ENCODE data around the gene FLYWCH2. TPM values are rescaled to one million over a fixed set of nuclear protein-coding genes. Genes with fewer than 3 reads are reported as not detected.
"Not testable (repeated sequence)": the region's sequence is repeated elsewhere in the genome, so short reads cannot be mapped to it uniquely, and the experiment has no call there.

Gene FLYWCH2
- total RNA-seq, 1 experiment from 2014 or later = 35.4 TPM

DNA sequence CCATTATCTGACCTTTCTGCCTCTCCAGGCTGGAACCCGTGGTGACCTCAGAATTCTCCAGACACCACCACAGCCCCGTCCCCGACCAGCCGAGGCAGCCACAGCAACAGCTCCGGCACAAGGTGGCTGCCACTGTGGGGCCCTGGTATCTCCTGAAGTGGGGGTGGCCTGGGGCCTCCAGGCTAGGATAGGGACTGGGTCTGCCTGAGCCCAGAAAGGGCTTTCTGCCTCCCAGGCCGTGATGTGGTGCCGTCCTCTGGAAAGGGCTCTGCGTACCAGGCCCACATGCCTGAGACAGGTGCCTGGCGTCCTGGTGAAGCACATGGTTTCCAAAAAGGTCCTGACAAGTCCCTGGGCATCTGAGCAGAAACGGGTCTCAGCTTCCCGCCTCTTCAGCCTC, 45.8 kb downstream of the FLYWCH2 start:
- H3K36me3 ChIP-seq = no peaks in the 10 kb centered on the region
- H3K27ac ChIP-seq = no peak overlapping the region
- no peak overlapping the region for H3K4me3 ChIP-seq

DNA sequence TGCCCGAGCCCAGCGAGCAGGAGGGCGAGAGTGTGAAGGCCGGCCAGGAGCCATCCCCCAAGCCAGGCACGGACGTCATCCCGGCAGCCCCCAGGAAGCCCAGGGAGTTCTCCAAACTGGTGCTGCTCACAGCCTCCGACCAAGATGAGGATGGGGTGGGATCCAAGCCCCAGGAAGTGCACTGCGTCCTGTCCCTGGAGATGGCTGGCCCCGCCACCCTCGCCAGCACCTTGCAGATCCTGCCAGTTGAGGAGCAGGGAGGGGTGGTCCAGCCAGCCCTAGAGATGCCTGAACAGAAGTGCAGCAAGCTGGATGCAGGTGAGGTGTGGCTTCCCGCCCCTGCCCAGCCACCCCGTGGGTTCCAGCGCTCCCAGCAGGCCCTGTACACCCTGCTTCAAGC, 46.7 kb downstream of the FLYWCH2 start:
- H3K9me3 ChIP-seq (replicated peaks) = no peaks in the 10 kb centered on the region
- H3K4me1 ChIP-seq = peaks cover 10% of the 10 kb centered on the region
- H3K27me3 ChIP-seq = no peaks in the 10 kb centered on the region
- H3K36me3 ChIP-seq = no peaks in the 10 kb centered on the region
- no peak overlapping the region for H3K27ac ChIP-seq
- DNase-seq = no peak
- no peak overlapping the region for H3K4me3 ChIP-seq

More for the DNA sequence above, 45.8 kb downstream of the FLYWCH2 start:
- Histone ChIP-seq H3K27me3 (no peaks in the 10 kb centered on the region), H3K4me1 (peaks cover 10% of the 10 kb centered on the region), H3K9me3 (replicated peaks) (no peaks in the 10 kb centered on the region)
- DNase-seq = no peak

DNA sequence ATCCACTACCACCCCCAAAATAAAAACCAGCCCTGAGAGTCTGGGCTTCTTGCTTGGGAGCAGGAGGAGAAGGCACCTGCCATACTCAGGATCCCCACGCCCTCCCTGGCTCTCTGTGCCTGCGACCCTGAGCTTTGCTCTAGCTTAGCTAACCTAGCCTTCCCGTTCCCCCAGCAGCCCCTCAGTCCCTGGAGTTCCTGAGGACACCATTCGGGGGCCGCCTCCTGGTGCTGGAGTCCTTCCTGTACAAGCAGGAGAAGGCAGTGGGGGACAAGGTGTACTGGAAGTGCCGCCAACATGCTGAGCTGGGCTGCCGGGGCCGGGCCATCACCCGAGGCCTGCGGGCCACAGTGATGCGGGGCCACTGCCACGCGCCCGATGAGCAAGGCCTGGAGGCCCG, 47.2 kb downstream of the FLYWCH2 start:
- H3K4me1 ChIP-seq = peaks cover 10% of the 10 kb centered on the region
- H3K36me3 ChIP-seq = no peaks in the 10 kb centered on the region
- H3K9me3 ChIP-seq (replicated peaks) = no peaks in the 10 kb centered on the region
- H3K4me3 ChIP-seq = no peak overlapping the region
- no peaks in the 10 kb centered on the region for H3K27me3 ChIP-seq
- H3K27ac ChIP-seq = no peak overlapping the region
- no peak for DNase-seq

DNA sequence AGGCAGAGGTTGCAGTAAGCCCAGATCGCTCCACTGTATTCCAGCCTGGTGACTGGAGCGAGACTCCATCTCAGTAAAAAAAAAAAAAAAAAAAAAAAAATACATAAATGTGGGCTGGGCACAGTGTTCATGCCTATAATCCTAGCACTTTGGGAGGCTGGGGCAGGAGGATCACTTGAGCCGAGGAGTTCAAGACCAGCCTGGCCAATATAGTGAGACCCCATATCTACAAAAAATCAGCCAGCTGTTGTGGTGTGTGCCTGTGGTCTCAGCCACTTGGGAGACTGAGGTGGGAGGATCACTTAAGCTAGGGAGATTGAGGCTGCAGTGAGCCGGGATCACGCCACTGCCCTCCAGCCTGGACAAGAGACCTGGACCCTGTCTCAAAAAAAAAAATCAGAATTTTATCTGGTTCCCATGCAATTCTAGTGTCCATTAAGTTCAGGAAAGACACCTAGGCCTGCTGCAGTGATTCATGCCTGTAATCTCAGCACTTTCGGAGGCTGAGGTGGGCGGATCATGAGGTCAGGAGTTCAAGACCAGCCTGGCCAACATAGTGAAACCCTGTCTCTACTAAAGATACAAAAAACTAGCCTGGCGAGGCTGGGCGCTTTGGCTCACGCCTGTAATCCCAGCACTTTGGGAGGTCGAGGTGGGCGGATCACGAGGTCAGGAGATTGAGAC, 48.4 kb downstream of the FLYWCH2 start:
- not testable (repeated sequence) for H3K4me3 ChIP-seq; H3K27me3 ChIP-seq; H3K4me1 ChIP-seq; DNase-seq; H3K27ac ChIP-seq; H3K9me3 ChIP-seq (replicated peaks); H3K36me3 ChIP-seq

DNA sequence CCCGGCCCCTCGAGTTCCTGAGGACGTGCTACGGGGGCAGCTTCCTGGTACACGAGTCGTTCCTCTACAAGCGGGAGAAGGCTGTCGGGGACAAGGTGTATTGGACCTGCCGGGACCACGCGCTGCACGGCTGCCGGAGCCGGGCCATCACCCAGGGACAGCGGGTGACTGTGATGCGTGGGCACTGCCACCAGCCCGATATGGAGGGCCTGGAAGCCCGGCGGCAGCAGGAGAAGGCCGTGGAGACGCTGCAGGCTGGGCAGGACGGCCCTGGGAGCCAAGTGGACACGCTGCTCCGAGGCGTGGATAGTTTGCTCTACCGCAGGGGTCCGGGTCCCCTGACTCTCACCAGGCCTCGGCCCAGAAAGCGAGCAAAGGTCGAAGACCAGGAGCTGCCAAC, 50.1 kb downstream of the FLYWCH2 start:
- Histone ChIP-seq H3K27ac (no peak overlapping the region), H3K36me3 (no peaks in the 10 kb centered on the region), H3K27me3 (no peaks in the 10 kb centered on the region), H3K9me3 (replicated peaks) (no peaks in the 10 kb centered on the region), H3K4me3 (no peak overlapping the region), H3K4me1 (no peaks in the 10 kb centered on the region)
- DNase-seq = no peak

DNA sequence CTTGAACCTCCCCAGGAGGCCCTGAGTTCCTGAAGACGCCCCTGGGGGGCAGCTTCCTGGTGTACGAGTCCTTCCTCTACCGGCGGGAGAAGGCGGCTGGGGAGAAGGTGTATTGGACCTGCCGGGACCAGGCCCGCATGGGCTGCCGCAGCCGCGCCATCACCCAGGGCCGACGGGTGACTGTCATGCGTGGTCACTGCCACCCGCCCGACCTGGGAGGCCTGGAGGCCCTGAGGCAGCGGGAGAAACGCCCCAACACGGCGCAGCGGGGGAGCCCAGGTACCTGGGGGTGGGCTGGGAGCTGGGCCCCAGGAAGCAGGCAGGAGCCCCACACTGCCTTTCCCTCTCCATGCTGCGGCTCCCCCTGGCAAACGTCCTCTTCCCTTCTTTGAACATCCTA, 50.7 kb downstream of the FLYWCH2 start:
- H3K36me3 ChIP-seq = no peaks in the 10 kb centered on the region

DNA sequence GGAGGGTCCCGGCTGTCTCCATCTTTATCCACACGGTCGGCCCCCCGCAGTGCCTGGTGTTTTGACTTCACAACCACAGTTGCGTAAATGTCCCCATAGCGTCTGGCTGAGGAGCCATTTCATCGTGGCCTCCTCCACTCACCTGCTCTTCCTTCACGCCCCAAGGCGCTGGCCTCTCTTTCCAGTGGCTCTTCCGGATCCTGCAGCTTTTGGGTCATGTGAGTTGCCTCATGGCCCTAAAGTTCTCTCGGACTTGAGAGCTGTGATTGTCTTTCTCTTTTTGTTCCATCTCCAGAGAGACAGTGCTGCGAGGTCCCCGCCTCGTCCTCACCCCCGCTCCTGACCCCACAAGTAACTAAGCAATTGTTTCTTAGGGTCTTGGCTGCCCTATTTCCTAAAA, 51.4 kb downstream of the FLYWCH2 start:
- DNase-seq = no peak
- H3K27me3 ChIP-seq = no peaks in the 10 kb centered on the region
- no peaks in the 10 kb centered on the region for H3K4me1 ChIP-seq
- no peak overlapping the region for H3K27ac ChIP-seq
- no peaks in the 10 kb centered on the region for H3K9me3 ChIP-seq (replicated peaks)
- H3K36me3 ChIP-seq = 0 out of 2 replicates have a peak, but pooled peaks cover 1% of the 10 kb centered on the region
- no peak overlapping the region for H3K4me3 ChIP-seq

More for the DNA sequence above, 50.7 kb downstream of the FLYWCH2 start:
- no peaks in the 10 kb centered on the region for H3K9me3 ChIP-seq (replicated peaks)
- no peak for DNase-seq
- H3K4me3 ChIP-seq = no peak overlapping the region
- H3K27ac ChIP-seq = no peak overlapping the region
- no peaks in the 10 kb centered on the region for H3K4me1 ChIP-seq
- H3K27me3 ChIP-seq = no peaks in the 10 kb centered on the region

DNA sequence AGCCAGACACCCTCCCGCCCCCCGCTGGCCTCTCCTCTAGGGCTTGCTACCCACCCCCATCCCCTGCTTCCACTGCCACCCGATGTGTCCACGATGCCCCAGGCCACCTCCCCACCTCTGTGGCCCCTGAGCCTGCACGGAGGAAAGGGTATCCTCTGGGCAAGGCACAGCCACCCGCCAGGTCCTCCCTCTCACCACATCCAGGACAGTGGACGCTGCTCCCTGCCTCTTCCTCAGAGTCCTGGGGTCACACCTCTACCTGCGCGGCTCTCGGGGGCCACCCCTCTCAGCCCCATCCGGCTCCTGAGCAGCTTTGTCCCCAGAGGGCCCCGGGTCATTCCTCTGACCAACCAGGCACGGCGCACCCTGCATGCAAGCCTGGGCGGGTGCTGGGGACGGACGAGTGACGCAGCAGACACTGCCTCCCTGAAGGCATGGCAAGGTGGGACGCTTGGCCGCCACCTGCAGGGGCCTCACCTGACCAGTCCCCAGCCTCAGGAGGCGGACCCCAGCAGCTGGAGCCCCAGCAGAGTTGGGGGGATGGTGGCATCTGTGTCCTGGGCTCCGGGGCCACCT, 53.5 kb downstream of the FLYWCH2 start:
- peaks cover 6% of the 10 kb centered on the region; the same call in 1 of the 2 replicates for H3K36me3 ChIP-seq

DNA sequence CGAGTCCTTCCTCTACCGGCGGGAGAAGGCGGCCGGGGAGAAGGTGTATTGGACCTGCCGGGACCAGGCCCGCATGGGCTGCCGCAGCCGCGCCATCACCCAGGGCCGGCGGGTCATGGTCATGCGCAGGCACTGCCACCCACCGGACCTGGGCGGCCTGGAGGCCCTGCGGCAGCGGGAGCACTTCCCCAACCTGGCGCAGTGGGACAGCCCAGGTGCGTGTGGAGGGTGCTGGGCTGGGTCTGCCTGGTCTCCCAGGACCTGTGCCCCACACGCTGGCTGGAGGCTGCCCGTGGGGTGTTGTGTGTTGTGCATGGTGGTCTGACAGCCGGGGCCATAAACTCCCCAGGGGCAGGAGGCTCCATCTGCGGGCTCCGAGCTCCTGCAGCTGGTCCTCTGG, 54.2 kb downstream of the FLYWCH2 start:
- DNase-seq = no peak
- Histone ChIP-seq H3K27ac (no peak overlapping the region), H3K9me3 (replicated peaks) (no peaks in the 10 kb centered on the region), H3K27me3 (no peaks in the 10 kb centered on the region), H3K36me3 (peaks cover 6% of the 10 kb centered on the region; the same call in 1 of the 2 replicates), H3K4me3 (no peak overlapping the region), H3K4me1 (no peaks in the 10 kb centered on the region)

More for the DNA sequence above, 53.5 kb downstream of the FLYWCH2 start:
- no peak for DNase-seq
- Histone ChIP-seq H3K27me3 (no peaks in the 10 kb centered on the region), H3K4me1 (no peaks in the 10 kb centered on the region), H3K4me3 (no peak overlapping the region), H3K27ac (no peak overlapping the region), H3K9me3 (replicated peaks) (no peaks in the 10 kb centered on the region)

DNA sequence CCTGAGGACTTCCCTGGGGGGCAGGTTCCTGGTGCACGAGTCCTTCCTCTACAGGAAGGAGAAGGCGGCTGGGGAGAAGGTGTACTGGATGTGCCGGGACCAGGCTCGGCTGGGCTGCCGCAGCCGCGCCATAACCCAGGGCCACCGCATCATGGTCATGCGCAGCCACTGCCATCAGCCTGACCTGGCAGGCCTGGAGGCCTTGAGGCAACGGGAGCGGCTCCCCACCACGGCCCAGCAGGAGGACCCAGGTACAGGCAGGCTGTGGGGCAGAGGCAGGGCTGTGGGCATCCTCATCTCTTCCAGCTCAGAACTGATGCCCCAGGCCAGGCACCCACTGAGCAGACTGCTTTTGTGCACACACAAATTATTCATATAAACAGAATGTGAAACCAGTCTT, 55.2 kb downstream of the FLYWCH2 start:
- Histone ChIP-seq H3K27ac (no peak overlapping the region), H3K36me3 (peaks cover 6% of the 10 kb centered on the region; the same call in 1 of the 2 replicates), H3K27me3 (no peaks in the 10 kb centered on the region), H3K4me1 (no peaks in the 10 kb centered on the region), H3K4me3 (no peak overlapping the region), H3K9me3 (replicated peaks) (no peaks in the 10 kb centered on the region)
- DNase-seq = no peak

DNA sequence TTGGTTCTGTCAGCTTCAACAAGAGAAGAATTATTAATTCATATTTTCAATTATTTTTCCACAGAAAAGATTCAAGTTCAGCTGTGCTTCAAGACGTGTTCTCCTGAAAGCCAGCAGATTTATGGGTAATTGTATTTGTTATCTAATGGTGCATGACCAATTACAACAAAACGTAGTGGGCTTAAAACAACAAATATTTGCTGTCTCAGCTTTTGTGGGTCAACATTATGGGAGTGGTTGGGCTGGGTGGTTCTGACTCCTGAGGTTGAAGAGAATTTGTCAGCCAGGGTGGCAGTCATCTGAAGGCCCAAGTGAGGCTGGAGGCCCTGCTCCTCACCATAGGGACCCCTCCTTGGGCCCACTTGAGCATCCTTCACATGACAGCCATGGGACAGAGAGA, 57.0 kb downstream of the FLYWCH2 start:
- Histone ChIP-seq H3K4me1 (no peaks in the 10 kb centered on the region), H3K36me3 (peaks cover 6% of the 10 kb centered on the region; the same call in 1 of the 2 replicates), H3K4me3 (no peak overlapping the region), H3K9me3 (replicated peaks) (no peaks in the 10 kb centered on the region), H3K27ac (no peak overlapping the region), H3K27me3 (no peaks in the 10 kb centered on the region)
- no peak for DNase-seq

DNA sequence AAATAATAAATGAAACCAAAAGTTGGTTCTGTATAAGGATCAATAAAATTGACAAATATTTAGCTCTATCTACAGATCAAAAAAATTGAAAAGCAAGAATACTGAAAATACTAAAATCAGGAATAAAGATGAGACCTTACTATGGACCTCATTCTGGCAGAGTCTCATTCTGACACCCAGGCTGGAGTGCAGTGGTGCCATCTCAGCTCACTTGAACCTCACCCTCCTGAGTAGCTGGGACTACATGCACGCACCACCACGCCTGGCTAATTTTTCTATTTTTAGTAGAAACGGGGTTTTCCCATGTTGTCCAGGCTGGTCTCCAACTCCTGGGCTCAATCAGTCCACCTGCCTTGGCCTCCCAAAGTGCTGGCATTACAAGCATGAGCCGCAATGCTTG, 59.0 kb downstream of the FLYWCH2 start:
- DNase-seq = no peak
- no peaks in the 10 kb centered on the region for H3K9me3 ChIP-seq (replicated peaks)
- peaks cover 6% of the 10 kb centered on the region; the same call in 1 of the 2 replicates for H3K36me3 ChIP-seq
- no peaks in the 10 kb centered on the region for H3K4me1 ChIP-seq
- no peak overlapping the region for H3K27ac ChIP-seq
- H3K27me3 ChIP-seq = no peaks in the 10 kb centered on the region
- H3K4me3 ChIP-seq = no peak overlapping the region

DNA sequence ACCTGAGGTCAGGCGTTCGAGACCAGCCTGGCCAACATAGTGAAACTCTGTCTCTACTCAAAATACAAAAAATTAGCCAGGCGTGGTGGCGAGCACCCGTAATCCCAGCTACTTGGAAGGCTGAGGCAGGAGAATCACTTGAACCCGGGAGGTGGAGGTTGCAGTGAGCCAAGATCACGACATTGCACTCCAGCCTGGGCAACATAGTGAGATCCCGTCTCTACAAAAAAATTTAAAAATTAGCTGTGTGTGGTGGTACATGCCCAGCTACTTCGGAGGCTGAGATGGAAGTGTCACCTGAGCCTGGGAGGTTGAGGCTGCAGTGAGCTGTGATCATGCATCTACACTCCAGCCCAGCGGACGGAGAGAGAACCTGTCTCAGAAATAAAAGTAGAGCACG, 60.7 kb downstream of the FLYWCH2 start:
- not testable (repeated sequence) for DNase-seq; H3K9me3 ChIP-seq (replicated peaks); H3K27me3 ChIP-seq; H3K4me1 ChIP-seq; H3K36me3 ChIP-seq; H3K4me3 ChIP-seq; H3K27ac ChIP-seq

DNA sequence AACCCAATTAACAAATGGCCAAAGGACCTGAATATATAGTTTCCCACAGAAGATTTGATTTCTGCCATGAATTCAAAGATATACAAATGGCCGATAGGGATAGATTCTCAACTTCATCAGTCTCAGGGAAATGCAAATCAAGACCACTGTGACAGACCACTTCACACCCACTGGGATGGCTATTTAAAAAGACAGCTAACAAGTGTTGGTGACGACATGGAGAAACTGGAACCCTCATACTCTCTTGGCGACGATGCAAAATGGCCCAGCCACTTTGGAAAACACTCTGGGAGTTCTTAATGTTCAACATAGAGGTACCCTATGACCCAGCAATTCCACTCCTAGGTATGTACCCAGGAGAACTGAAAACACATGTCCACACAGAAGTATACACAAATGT, 63.6 kb downstream of the FLYWCH2 start:
- no peak overlapping the region for H3K27ac ChIP-seq
- H3K4me1 ChIP-seq = no peaks in the 10 kb centered on the region
- no peaks in the 10 kb centered on the region for H3K27me3 ChIP-seq
- DNase-seq = no peak
- no peaks in the 10 kb centered on the region for H3K36me3 ChIP-seq
- no peaks in the 10 kb centered on the region for H3K9me3 ChIP-seq (replicated peaks)
- no peak overlapping the region for H3K4me3 ChIP-seq
